ENCODE measurements around the gene GRM2. TPM values are rescaled to one million over a fixed set of nuclear protein-coding genes. Genes with fewer than 3 reads are reported as not detected.

GRM2 gene
- total RNA-seq, 4 donors from 2014 or later: 0.04 to 0.57 (median 0.53) TPM; not detected in 1

DNA sequence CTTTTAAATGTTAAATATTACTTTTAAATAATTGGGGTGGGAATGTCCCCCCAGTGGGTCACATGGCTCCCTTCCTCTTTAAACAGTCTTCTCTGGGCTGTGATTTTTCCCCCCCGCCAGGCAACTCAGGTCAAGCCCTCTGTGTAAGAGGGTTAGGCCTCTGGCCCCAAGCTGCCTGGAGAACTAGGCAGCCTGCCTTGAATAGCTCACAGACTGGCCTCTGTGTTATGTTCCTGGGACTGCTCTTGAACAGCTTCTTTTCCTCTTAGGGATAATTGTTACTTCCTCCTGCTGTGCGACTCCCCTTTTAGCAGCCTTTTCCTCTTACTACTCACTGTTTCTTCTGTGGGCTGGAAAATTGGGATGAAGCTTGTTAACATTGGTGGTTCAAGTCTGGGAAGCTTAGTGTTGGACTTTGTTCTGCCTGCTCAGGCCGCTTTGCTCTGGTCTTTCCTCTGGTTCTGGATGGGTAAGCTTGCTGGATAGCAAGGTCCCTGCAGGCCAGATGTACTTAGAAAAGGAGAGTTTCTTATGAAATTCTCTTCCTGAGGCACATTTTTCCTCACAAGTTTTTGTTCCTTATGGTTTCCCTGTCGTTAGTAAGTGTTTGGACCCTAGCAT lies 33.6 kb upstream of the GRM2 start:
- TF ChIP-seq, protein P1, sequence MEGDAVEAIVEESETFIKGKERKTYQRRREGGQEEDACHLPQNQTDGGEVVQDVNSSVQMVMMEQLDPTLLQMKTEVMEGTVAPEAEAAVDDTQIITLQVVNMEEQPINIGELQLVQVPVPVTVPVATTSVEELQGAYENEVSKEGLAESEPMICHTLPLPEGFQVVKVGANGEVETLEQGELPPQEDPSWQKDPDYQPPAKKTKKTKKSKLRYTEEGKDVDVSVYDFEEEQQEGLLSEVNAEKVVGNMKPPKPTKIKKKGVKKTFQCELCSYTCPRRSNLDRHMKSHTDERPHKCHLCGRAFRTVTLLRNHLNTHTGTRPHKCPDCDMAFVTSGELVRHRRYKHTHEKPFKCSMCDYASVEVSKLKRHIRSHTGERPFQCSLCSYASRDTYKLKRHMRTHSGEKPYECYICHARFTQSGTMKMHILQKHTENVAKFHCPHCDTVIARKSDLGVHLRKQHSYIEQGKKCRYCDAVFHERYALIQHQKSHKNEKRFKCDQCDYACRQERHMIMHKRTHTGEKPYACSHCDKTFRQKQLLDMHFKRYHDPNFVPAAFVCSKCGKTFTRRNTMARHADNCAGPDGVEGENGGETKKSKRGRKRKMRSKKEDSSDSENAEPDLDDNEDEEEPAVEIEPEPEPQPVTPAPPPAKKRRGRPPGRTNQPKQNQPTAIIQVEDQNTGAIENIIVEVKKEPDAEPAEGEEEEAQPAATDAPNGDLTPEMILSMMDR (IDR thresholded peaks at IDR 0.05): no peak
- TF ChIP-seq POLR2A (IDR thresholded peaks at IDR 0.05): no peak
- Histone ChIP-seq H3K27me3 (no peaks in the 10 kb centered on the region), H3K9me3 (no peaks in the 10 kb centered on the region), H3K36me3 (peaks cover 0 to 43% (median 0%) of the 10 kb centered on the region in 3 donors), H3K27ac (peak overlapping the region in 3 of 4 donors; percentile 28 to 98 (median 61)), H3K4me1 (peaks cover 45 to 92% (median 51%) of the 10 kb centered on the region in 3 donors), H3K4me3 (no peak overlapping the region)
- intact Hi-C loops (cut with DNase I): no loop called here
- no peak for DNase-seq
- WGBS, 2 donors: 74% methylated on average over 4 of the region's 4 CpGs

DNA sequence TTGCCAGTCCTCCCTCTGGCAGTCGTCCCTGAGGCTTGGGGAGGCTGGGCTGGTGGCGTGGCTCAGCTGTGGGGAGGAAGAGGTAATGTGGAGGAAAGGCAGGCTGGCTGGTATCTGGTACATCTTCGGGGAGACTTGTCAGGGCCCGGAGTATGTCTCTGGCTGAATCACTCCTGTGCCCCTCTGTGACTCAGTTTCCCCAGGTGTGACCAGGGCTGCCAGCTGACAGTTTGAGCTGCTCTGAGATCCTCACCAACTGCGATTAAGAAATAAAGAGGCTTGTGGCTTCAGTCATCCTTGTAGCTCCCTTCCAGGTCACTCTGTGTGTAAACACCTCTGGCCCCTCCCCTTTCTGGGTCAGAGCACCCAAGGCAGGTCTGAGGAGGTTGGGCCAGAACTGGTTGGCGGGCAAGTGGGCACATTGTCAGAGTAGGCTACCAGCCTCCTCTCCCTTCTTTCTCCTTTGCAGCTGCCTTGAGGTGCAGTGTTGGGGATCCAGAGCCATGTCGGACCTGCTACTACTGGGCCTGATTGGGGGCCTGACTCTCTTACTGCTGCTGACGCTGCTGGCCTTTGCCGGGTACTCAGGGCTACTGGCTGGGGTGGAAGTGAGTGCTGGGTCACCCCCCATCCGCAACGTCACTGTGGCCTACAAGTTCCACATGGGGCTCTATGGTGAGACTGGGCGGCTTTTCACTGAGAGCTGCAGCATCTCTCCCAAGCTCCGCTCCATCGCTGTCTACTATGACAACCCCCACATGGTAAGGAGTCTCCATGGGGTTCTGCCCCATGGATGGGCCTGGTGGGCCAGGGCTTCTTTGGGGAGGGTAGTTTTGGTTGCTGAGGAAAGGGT lies 32.8 kb upstream of the GRM2 start:
- H3K4me1 ChIP-seq: peaks cover 45 to 92% (median 56%) of the 10 kb centered on the region in 3 donors
- intact Hi-C loops (cut with DNase I): no loop called here
- peak overlapping the region; percentile 42 to 98 (median 58) for H3K27ac ChIP-seq

DNA sequence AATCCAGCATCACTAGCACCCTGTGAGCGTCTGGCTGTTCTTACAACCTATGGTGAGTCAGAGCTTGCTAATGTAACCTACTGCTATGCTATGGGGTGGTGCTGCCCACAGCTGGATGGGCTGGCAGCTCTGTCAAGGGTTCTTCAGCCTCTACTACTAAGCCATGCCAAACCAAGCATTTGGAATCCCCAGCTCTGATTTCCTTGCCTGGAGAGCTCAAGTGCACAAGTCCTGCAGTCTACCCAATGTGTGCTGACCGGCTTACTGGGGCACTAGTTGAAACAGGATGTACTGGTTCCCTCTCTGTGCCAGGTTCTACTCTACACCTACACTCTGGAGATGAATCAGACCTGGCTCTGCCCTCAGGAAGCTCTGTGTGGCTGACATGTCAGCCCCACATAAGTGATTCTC lies 31.7 kb upstream of the GRM2 start:
- intact Hi-C loops (cut with DNase I): no loop called here
- 14 to 43% methylated on average over 1 to 2 of the region's 2 CpGs for WGBS, 2 donors
- H3K4me1 ChIP-seq: peaks cover 37 to 91% (median 47%) of the 10 kb centered on the region in 3 donors
- no peak for DNase-seq
- no peaks in the 10 kb centered on the region for H3K27me3 ChIP-seq
- H3K27ac ChIP-seq: peak overlapping the region; percentile 42 to 66 (median 58)
- H3K4me3 ChIP-seq: no peak overlapping the region
- peaks cover 0 to 62% (median 0%) of the 10 kb centered on the region in 3 donors for H3K36me3 ChIP-seq
- H3K9me3 ChIP-seq: no peaks in the 10 kb centered on the region
- TF ChIP-seq, protein P1 (IDR thresholded peaks at IDR 0.05): no peak
- TF ChIP-seq POLR2A (IDR thresholded peaks at IDR 0.05): no peak

More for the DNA sequence above, 32.8 kb upstream of the GRM2 start:
- TF ChIP-seq, protein P1 (IDR thresholded peaks at IDR 0.05): no peak
- TF ChIP-seq POLR2A (IDR thresholded peaks at IDR 0.05): no peak
- Histone ChIP-seq H3K9me3 (no peaks in the 10 kb centered on the region), H3K27me3 (no peaks in the 10 kb centered on the region), H3K36me3 (peaks cover 0 to 51% (median 0%) of the 10 kb centered on the region in 3 donors), H3K4me3 (no peak overlapping the region)
- WGBS, 2 donors: 80 to 85% methylated on average over 8 to 14 of the region's 14 CpGs
- no peak for DNase-seq

DNA sequence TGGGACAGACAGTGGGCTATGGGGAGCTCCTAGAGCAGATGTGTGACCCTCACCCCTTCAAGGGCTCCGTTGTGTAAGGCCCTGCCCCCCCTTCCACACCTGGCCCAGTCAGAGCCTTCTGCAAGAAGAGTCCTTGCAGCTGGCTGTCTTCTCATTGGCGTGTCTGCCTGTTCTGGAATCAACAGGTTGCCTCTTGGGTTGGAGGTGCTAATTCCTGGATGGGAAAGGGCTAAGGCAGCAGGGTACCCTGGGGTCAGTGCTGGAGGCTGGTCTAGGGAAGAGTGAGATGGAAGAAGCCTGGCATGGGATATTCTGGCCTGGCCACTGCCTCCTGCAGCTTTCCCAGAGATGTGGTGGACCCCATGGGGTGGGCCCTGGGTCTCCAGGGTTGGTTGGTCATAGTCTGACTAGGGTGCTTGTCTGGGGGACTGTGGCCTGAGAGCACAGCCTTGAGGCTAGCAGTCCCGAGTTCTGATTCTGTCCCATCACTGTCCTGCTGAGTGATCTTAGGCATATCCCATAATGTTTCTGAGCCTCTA lies 30.7 kb upstream of the GRM2 start:
- Histone ChIP-seq H3K4me1 (peaks cover 37 to 94% (median 51%) of the 10 kb centered on the region in 3 donors), H3K36me3 (peaks cover 0 to 70% (median 0%) of the 10 kb centered on the region in 3 donors), H3K27me3 (no peaks in the 10 kb centered on the region), H3K4me3 (no peak overlapping the region), H3K9me3 (no peaks in the 10 kb centered on the region), H3K27ac (peak overlapping the region in 2 of 4 donors; percentile 61 to 66)
- WGBS, 2 donors: 77 to 94% methylated on average over 3 of the region's 3 CpGs
- no peak for DNase-seq
- TF ChIP-seq, protein P1 (IDR thresholded peaks at IDR 0.05): no peak
- no peak for TF ChIP-seq POLR2A (IDR thresholded peaks at IDR 0.05)
- intact Hi-C loops (cut with DNase I): no loop called here
